CD8-positive, alpha-beta memory T cell (primary cell): ENCODE results near the gene IGF2BP3. TPM values are rescaled to one million over a fixed set of nuclear protein-coding genes. Genes with fewer than 3 reads are reported as not detected.

Experiments
- CTCF ChIA-PET: fragments of 350-600 bp; sonication (Branson Sonifier 250); formaldehyde crosslinking; loops from one replicate; lab custom pipeline; 2021; ENCODE audit warnings: antibody characterized with exemption; lab: Charles Lee
- POLR2A ChIA-PET: fragments of 350-600 bp; sonication (Branson Sonifier 250); formaldehyde crosslinking; loops from one replicate; lab custom pipeline; 2021; ENCODE audit warnings: antibody characterized with exemption; lab: Charles Lee
- DNase-seq, 5 donors: peaks; one replicate each; pipeline versions ENCODE4 v3.0.0 to v3.0.0-alpha.2; 2020 to 2022; ENCODE audit warnings: mixed read lengths in 1 of 5
- H3K27ac ChIP-seq: one replicate; pipeline ENCODE4 v1.7.0; 2013; ENCODE audit warnings: low read depth, mild to moderate bottlenecking, low read length, moderate library complexity
- H3K27me3 ChIP-seq: 2 replicates; pipeline ENCODE4 v1.7.0; 2013; ENCODE audit warnings: low read length, mild to moderate bottlenecking; ENCODE audit not compliant: insufficient read depth, poor library complexity, severe bottlenecking
- H3K36me3 ChIP-seq: 2 replicates; pipeline ENCODE4 v1.7.0; 2013; ENCODE audit warnings: mild to moderate bottlenecking, low read length, moderate library complexity; ENCODE audit not compliant: insufficient read depth
- H3K4me1 ChIP-seq: 2 replicates; pipeline ENCODE4 v1.7.0; 2013; ENCODE audit warnings: mild to moderate bottlenecking, low read length, moderate library complexity; ENCODE audit not compliant: insufficient read depth
- H3K4me3 ChIP-seq: 2 replicates; pipeline ENCODE4 v1.7.0; 2013; ENCODE audit warnings: mild to moderate bottlenecking, low read length
- H3K9me3 ChIP-seq: 2 replicates; pipeline ENCODE4 v1.7.0; 2013; ENCODE audit warnings: mild to moderate bottlenecking, low read length
- H3K27ac Mint-ChIP-seq, 8 donors: one replicate each; pipeline ENCODE4 v1.8.0; 2020 to 2021; ENCODE audit warnings: mixed read lengths in 8 of 8, mild to moderate bottlenecking in 6 of 8, inconsistent platforms in 3 of 8, moderate library complexity in 3 of 8
- H3K27me3 Mint-ChIP-seq, 2 donors: one replicate each; pipeline ENCODE4 v1.8.0; 2020 to 2021; ENCODE audit warnings: mixed read lengths in 2 of 2, mild to moderate bottlenecking in 1 of 2, moderate library complexity in 1 of 2
- H3K36me3 Mint-ChIP-seq, 3 donors: one replicate each; pipeline ENCODE4 v1.8.0; 2020 to 2021; ENCODE audit warnings: mixed read lengths in 3 of 3, inconsistent platforms in 1 of 3, mild to moderate bottlenecking in 1 of 3
- H3K4me1 Mint-ChIP-seq, 3 donors: one replicate each; pipeline ENCODE4 v1.8.0; 2020 to 2021; ENCODE audit warnings: mixed read lengths in 3 of 3, inconsistent platforms in 1 of 3, mild to moderate bottlenecking in 1 of 3
- H3K4me3 Mint-ChIP-seq, 7 donors: one replicate each; pipeline ENCODE4 v1.8.0; 2020 to 2021; ENCODE audit warnings: mixed read lengths in 7 of 7, mild to moderate bottlenecking in 6 of 7, moderate library complexity in 4 of 7, inconsistent platforms in 2 of 7
- H3K9me3 Mint-ChIP-seq, 5 donors: one replicate each; pipeline ENCODE4 v1.8.0; 2020 to 2022; ENCODE audit warnings: mixed read lengths in 5 of 5, mild to moderate bottlenecking in 3 of 5, moderate library complexity in 2 of 5, inconsistent platforms in 1 of 5
- polyA plus RNA-seq: library from polyadenylated mRNA; unstranded; fragments of 300-500 nt; fragmentation: Illumina TruSeq; gene quantifications from one replicate; pipeline ENCODE4 v1.2.3, GENCODE V29; 2021
- total RNA-seq, 2 experiments: library from RNA; stranded (reverse); gene quantifications; one replicate each; pipeline ENCODE4 v1.2.3, GENCODE V29; 2021

IGF2BP3 gene
- total and polyA plus RNA-seq, 3 experiments from 2014 or later: 0.04 to 0.15 (median 0.13) TPM

DNA sequence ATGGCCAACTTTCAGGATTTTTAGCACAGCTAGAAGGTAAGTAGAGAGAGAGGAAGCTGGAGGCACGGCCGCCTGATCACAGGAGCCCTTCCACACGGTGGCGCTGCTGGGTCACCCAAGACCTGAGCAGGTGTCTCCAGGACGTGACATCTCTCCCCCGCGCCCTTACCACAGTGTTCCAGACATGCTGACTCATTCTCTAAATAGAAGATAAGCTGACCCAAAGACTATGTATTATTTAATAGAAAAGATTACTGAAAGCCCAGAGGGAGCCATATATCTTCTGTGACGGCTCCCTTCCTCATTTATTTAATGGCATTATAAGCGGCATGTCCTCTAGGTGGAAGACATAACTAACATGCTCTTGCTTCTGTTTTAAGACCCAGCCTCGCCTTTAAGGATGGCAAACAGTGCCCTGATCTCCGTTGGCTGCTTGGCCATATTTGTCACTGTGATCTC lies 197.1 kb downstream of the IGF2BP3 start:
- DNase-seq: peak; percentile 71 to 89 (median 77)
- Mint-ChIP-seq H3K9me3 (no peaks in the 10 kb centered on the region), H3K36me3 (peaks cover 0 to 2% (median 0%) of the 10 kb centered on the region in 3 donors), H3K4me3 (peak overlapping the region in 6 of 7 donors; percentile 49 to 75 (median 62)), H3K27me3 (peaks cover 5 to 6% of the 10 kb centered on the region in 2 donors), H3K27ac (peak overlapping the region in 2 of 8 donors; percentile 17 to 47), H3K4me1 (peaks cover 7 to 13% (median 8%) of the 10 kb centered on the region in 3 donors)
- Histone ChIP-seq H3K4me1 (no peaks in the 10 kb centered on the region), H3K4me3 (no peak overlapping the region), H3K27me3 (no peaks in the 10 kb centered on the region), H3K27ac (no peak overlapping the region), H3K9me3 (no peaks in the 10 kb centered on the region), H3K36me3 (no peaks in the 10 kb centered on the region)
- ChIA-PET CTCF (interaction anchor here (0.6 to 7.2 kb wide), 36 partner anchors 9 to 1824 kb away, joined by 3 to 74 read pairs (median 5); partner anchors contain the start of genes KLHL7, MALSU1 and STK31), POLR2A (no interaction called here)

DNA sequence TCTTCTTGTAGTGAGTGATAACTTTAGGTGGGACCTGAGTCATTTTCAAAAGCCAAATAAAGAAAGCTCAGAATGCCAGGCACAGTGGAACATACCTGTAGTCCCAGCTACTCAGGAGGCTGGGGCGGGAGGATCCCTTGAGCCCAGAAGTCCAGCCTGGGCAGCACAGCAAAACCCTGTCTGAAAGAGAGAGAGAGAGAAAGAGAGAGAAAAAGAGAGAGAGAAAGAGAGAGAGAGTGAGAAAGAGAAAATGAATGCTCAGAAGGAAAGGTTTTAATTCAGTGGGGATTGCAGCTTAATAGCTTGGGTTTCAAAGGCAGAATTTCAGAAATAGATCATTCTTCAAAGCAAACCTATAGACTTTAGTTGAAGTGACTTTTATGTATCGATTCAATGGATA lies 198.0 kb downstream of the IGF2BP3 start:
- Histone ChIP-seq H3K4me1 (no peaks in the 10 kb centered on the region), H3K9me3 (no peaks in the 10 kb centered on the region), H3K4me3 (no peak overlapping the region), H3K27me3 (no peaks in the 10 kb centered on the region), H3K36me3 (no peaks in the 10 kb centered on the region), H3K27ac (no peak overlapping the region)
- Mint-ChIP-seq H3K27me3 (peaks cover 6 to 10% of the 10 kb centered on the region in 2 donors), H3K9me3 (no peaks in the 10 kb centered on the region), H3K27ac (peak overlapping the region in 2 of 8 donors; percentile 35 to 54), H3K4me3 (no peak overlapping the region), H3K36me3 (peaks cover 0 to 2% (median 0%) of the 10 kb centered on the region in 3 donors), H3K4me1 (peaks cover 7 to 13% (median 8%) of the 10 kb centered on the region in 3 donors)
- no peak for DNase-seq
- ChIA-PET POLR2A (no interaction called here), CTCF (interaction anchor here (0.6 to 7.2 kb wide), 32 partner anchors 10 to 1824 kb away, joined by 3 to 74 read pairs (median 5); partner anchors contain the start of genes MALSU1 and STK31)

DNA sequence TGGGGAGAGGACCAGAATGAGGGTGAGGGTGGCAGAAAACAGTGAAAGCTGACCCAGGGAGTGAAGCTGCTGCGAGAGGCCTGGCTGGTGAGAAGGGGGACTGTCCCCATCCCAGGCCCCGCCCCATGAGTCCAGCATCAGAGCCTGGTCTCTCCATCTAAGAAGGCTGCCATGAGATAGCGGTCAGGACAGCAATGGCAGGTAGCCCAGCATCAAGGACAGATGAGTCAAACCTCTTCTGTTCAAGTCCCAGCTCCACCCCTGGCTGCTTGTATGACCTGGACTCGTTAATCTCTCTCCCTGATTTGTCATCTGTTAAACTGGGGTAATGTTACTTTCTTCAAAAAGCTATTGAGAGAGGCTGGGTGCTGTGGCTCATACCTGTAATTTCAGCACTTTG lies 201.5 kb downstream of the IGF2BP3 start:
- no peaks in the 10 kb centered on the region for H3K9me3 Mint-ChIP-seq
- H3K27ac Mint-ChIP-seq: no peak overlapping the region
- H3K36me3 Mint-ChIP-seq: peaks cover 0 to 2% (median 0%) of the 10 kb centered on the region in 3 donors
- POLR2A ChIA-PET: no interaction called here
- Histone ChIP-seq H3K9me3 (no peaks in the 10 kb centered on the region), H3K4me1 (no peaks in the 10 kb centered on the region), H3K27me3 (no peaks in the 10 kb centered on the region), H3K36me3 (no peaks in the 10 kb centered on the region), H3K4me3 (no peak overlapping the region), H3K27ac (no peak overlapping the region)
- CTCF ChIA-PET: interaction anchor here (1.0 to 1.1 kb wide), 3 partner anchors 29 to 442 kb away, joined by 3 read pairs; no protein-coding TSS in a partner anchor
- DNase-seq: no peak
- H3K4me3 Mint-ChIP-seq: no peak overlapping the region
- H3K27me3 Mint-ChIP-seq: peaks cover 3 to 12% of the 10 kb centered on the region in 2 donors
- peaks cover 7 to 13% (median 8%) of the 10 kb centered on the region in 3 donors for H3K4me1 Mint-ChIP-seq

DNA sequence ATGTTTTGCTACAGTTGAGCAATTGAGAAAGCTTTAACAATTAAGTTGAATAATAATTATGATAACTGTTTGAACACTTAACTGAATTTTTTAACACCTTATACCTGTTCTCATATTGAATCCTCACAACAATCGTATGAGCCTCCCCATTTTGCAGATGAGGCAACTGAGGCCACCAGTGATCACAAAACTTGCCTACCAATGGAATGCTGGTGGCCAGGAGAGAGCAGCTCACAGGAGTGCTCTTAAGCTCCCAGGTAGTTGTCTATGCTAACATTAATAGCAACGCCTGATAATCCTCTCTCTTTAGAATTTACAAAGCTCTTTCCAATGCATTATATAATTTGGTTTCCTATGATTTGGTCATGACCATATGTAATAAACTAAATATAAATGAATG lies 202.1 kb downstream of the IGF2BP3 start:
- Histone ChIP-seq H3K9me3 (no peaks in the 10 kb centered on the region), H3K4me3 (no peak overlapping the region), H3K27ac (no peak overlapping the region), H3K36me3 (no peaks in the 10 kb centered on the region), H3K27me3 (no peaks in the 10 kb centered on the region), H3K4me1 (no peaks in the 10 kb centered on the region)
- H3K27me3 Mint-ChIP-seq: peaks cover 3 to 14% of the 10 kb centered on the region in 2 donors
- ChIA-PET POLR2A (no interaction called here), CTCF (interaction anchor here (1.0 to 1.1 kb wide), 3 partner anchors 126 to 443 kb away, joined by 3 read pairs; no protein-coding TSS in a partner anchor)
- H3K9me3 Mint-ChIP-seq: no peaks in the 10 kb centered on the region
- H3K4me3 Mint-ChIP-seq: no peak overlapping the region
- no peak overlapping the region for H3K27ac Mint-ChIP-seq
- no peak for DNase-seq
- peaks cover 0 to 2% (median 0%) of the 10 kb centered on the region in 3 donors for H3K36me3 Mint-ChIP-seq
- H3K4me1 Mint-ChIP-seq: peaks cover 3 to 8% (median 4%) of the 10 kb centered on the region in 3 donors

DNA sequence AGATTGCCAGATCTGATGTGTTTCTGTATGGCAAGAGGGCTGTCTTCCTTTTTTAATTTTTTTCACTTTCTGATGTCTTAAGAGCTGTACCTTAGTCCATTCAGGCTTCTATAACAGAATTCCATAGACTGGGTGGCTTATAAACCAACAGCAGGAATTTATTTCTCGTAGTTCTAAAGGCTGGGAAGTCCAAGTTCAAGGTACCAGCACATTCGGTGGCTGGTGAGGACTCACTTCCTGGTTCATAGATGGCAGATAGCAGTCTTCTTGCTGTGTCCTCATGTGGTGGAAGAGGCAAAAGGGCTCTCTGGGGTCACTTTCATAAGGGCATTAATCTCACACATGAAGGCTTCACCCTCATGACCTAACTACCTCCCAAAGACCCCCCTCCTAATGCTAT lies 202.9 kb downstream of the IGF2BP3 start:
- no peak for DNase-seq
- H3K9me3 Mint-ChIP-seq: no peaks in the 10 kb centered on the region
- H3K4me3 ChIP-seq: no peak overlapping the region
- peaks cover 3 to 14% of the 10 kb centered on the region in 2 donors for H3K27me3 Mint-ChIP-seq
- no peaks in the 10 kb centered on the region for H3K4me1 ChIP-seq
- no peaks in the 10 kb centered on the region for H3K9me3 ChIP-seq
- ChIA-PET POLR2A (interaction anchor here (0.6 kb wide), 1 partner anchor 26 kb away, joined by 7 read pairs; no protein-coding TSS in a partner anchor), CTCF (interaction anchor here (1.1 kb wide), 1 partner anchor 272 kb away, joined by 3 read pairs; no protein-coding TSS in a partner anchor)
- no peaks in the 10 kb centered on the region for H3K4me1 Mint-ChIP-seq
- H3K27me3 ChIP-seq: no peaks in the 10 kb centered on the region
- no peaks in the 10 kb centered on the region for H3K36me3 ChIP-seq
- H3K4me3 Mint-ChIP-seq: peak overlapping the region in 1 of 7 donors; percentile 32
- peaks cover 0 to 2% (median 0%) of the 10 kb centered on the region in 3 donors for H3K36me3 Mint-ChIP-seq
- H3K27ac ChIP-seq: no peak overlapping the region
- no peak overlapping the region for H3K27ac Mint-ChIP-seq

DNA sequence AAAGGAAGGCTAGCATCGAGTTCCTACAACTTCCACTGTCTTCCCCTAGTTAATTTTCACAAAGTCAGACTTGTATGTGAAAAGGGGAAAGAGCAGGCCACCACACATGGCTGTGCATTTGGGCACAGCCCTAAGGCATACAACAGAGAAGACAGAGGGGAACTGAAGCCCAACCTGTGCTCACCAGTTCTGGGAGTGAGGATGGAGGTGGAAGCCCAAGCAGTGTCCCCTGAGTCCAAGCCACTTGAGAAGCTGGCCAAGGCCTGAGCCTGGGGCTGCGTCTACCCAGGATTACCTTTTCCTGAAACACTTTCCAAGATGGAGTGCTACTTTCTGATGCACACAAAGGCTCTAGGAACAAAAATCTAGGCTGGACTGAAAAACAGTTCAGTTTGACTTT lies 203.4 kb downstream of the IGF2BP3 start:
- Mint-ChIP-seq H3K4me1 (no peaks in the 10 kb centered on the region), H3K27ac (no peak overlapping the region), H3K9me3 (no peaks in the 10 kb centered on the region), H3K27me3 (peaks cover 3 to 14% of the 10 kb centered on the region in 2 donors), H3K4me3 (no peak overlapping the region), H3K36me3 (peaks cover 0 to 2% (median 0%) of the 10 kb centered on the region in 3 donors)
- DNase-seq: no peak
- POLR2A ChIA-PET: interaction anchor here (0.6 kb wide), 1 partner anchor 25 kb away, joined by 7 read pairs; no protein-coding TSS in a partner anchor
- Histone ChIP-seq H3K9me3 (no peaks in the 10 kb centered on the region), H3K27me3 (no peaks in the 10 kb centered on the region), H3K27ac (no peak overlapping the region), H3K36me3 (no peaks in the 10 kb centered on the region), H3K4me3 (no peak overlapping the region), H3K4me1 (no peaks in the 10 kb centered on the region)
- CTCF ChIA-PET: interaction anchor here (1.1 kb wide), 1 partner anchor 273 kb away, joined by 3 read pairs; no protein-coding TSS in a partner anchor

DNA sequence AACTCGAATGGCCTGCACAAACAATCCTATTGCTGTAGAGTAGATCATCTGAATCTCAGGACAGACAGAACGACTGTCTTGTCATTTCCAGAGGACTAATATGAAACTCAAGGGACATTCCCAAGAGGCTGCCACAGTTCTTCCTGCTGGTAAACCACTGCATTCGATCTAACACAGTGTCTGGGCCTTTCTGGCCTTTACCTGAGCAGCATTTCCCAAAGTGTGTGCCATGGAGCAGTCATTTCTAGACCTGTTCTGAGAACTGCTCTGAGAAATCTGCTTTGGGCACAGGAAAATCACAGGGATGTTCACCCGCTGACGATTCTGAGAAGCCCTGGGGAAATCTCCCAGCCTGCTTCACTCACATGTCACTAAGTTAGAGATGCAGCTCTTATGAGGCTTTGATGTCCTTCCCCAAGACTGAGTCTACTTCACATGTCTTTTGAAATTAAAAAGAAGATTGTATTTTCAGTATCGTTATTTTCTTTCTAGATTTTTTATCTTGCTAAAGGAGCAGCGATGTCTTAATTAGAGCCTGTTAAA lies 205.3 kb downstream of the IGF2BP3 start:
- no peaks in the 10 kb centered on the region for H3K4me1 Mint-ChIP-seq
- CTCF ChIA-PET: interaction anchor here (7.7 kb wide), 1 partner anchor 8 kb away, joined by 74 read pairs; no protein-coding TSS in a partner anchor
- no peak overlapping the region for H3K27ac Mint-ChIP-seq
- H3K36me3 Mint-ChIP-seq: peaks cover 0 to 2% (median 0%) of the 10 kb centered on the region in 3 donors
- peaks cover 4 to 13% of the 10 kb centered on the region in 2 donors for H3K27me3 Mint-ChIP-seq
- no peak overlapping the region for H3K4me3 Mint-ChIP-seq
- H3K9me3 Mint-ChIP-seq: no peaks in the 10 kb centered on the region
- H3K4me1 ChIP-seq: no peaks in the 10 kb centered on the region
- no peak for DNase-seq
- H3K4me3 ChIP-seq: no peak overlapping the region
- H3K36me3 ChIP-seq: no peaks in the 10 kb centered on the region
- no peaks in the 10 kb centered on the region for H3K27me3 ChIP-seq
- no peaks in the 10 kb centered on the region for H3K9me3 ChIP-seq
- H3K27ac ChIP-seq: no peak overlapping the region
- POLR2A ChIA-PET: no interaction called here
